OCI-LY1 (cell line): ENCODE measurements around the gene NAV2.

Experiments used
- EZH2 ChIP-seq: fragments of 200-600 bp; sonication (generic), shearing (Covaris generic); IDR thresholded peaks from 2 replicates; pipeline ENCODE4 v1.8.0; 2017; ENCODE audit warnings: borderline replicate concordance, mixed run types, mild to moderate bottlenecking, antibody characterized with exemption, low read length, moderate library complexity, mixed read lengths
- TF ChIP-seq, protein P1 (sequence below): fragments of 200-600 bp; sonication (generic), shearing (Covaris generic); IDR thresholded peaks from 2 replicates; pipeline ENCODE4 v1.5.1; 2017; ENCODE audit warnings: mild to moderate bottlenecking, antibody characterized with exemption, low read length, moderate library complexity, mixed read lengths

DNA sequence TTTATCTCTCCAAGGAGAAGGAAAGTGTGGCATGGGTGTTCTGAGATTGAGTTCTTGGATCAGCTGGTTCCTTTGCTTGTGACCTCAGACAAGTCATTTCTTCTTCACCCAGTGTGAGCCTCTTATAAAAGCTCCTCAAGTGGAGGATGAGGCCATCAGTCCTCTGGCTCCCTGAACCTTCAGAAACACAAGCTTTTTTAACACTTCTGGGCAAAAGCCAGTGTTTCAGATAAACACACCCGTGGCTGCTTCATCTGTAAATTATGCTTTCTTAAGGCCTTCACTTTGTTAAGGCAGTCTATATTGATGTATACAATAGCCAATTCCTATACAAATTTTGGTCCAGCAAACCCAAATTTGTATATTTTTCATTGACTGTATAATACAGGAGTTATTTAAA, 267.8 kb downstream of the NAV2 start:
- TF ChIP-seq, protein P1, sequence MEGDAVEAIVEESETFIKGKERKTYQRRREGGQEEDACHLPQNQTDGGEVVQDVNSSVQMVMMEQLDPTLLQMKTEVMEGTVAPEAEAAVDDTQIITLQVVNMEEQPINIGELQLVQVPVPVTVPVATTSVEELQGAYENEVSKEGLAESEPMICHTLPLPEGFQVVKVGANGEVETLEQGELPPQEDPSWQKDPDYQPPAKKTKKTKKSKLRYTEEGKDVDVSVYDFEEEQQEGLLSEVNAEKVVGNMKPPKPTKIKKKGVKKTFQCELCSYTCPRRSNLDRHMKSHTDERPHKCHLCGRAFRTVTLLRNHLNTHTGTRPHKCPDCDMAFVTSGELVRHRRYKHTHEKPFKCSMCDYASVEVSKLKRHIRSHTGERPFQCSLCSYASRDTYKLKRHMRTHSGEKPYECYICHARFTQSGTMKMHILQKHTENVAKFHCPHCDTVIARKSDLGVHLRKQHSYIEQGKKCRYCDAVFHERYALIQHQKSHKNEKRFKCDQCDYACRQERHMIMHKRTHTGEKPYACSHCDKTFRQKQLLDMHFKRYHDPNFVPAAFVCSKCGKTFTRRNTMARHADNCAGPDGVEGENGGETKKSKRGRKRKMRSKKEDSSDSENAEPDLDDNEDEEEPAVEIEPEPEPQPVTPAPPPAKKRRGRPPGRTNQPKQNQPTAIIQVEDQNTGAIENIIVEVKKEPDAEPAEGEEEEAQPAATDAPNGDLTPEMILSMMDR: no peak
- TF ChIP-seq EZH2: no peak
